K562 (cell line): Measurements from ENCODE around the gene AVPI1. TPM values are rescaled to one million over a fixed set of nuclear protein-coding genes. Genes with fewer than 3 reads are reported as not detected.

Source experiments
- ATAC-seq: fragments of 200-7000 bp; cut with Tn5 transposase; 3 replicates; pipeline ENCODE4 v1.9.1; 2020; ENCODE audit warnings: moderate library complexity
- BruUV-seq: library from RNA; stranded (reverse); fragments of 400-500 nt; replicated peaks from 2 replicates; lab custom pipeline; 2021; lab: Mats Ljungman, UMichigan
- CTCF ChIA-PET: fragments of 300-600 bp; formaldehyde crosslinking; extraction: SDS; loops from one replicate; lab custom pipeline; 2021; ENCODE audit warnings: low intra/inter-chr PET ratio; lab: Yijun Ruan, JAX
- POLR2A ChIA-PET: fragments of 300-600, 350-650 bp; sonication (Branson Sonifier 250); formaldehyde crosslinking; extraction: SDS; loops from one replicate; lab custom pipeline; 2021; ENCODE audit warnings: antibody characterized with exemption, inconsistent platforms; lab: Yijun Ruan, JAX
- DNase-seq, 4 experiments: peaks; one replicate each; pipeline versions ENCODE4 v3.0.0 to v3.0.0-alpha.2; 2011 to 2018; ENCODE audit warnings: low spot score in 3 of 4, mixed read lengths in 3 of 4; ENCODE audit errors: extremely low read depth in 1 of 4
- FAIRE-seq: peaks from 2 replicates; lab custom pipeline; 2011; peaks lifted over from hg19 to GRCh38; lab: Jason Lieb, UNC
- H2AFZ ChIP-seq: 2 replicates; pipeline ENCODE4 v1.6.0; 2011; ENCODE audit warnings: low read depth, low read length, control low read depth, inconsistent platforms
- H3K27ac ChIP-seq: fragments of 200-600 bp; 3 replicates; pipeline ENCODE4 v1.8.0; 2011; ENCODE audit warnings: low read depth, mild to moderate bottlenecking, control low read depth, inconsistent platforms, low read length, moderate library complexity, mixed read lengths; ENCODE audit errors: extremely low read depth
- H3K27me3 ChIP-seq, 2 experiments: fragments of 300-600 bp in 1 of 2; 2 replicates in 1 of 2; 3 replicates in 1 of 2; pipeline versions ENCODE4 v1.6.0 to v1.8.0; 2011; ENCODE audit warnings: inconsistent platforms in 2 of 2, low read length in 2 of 2, mild to moderate bottlenecking in 1 of 2, mixed read lengths in 1 of 2, moderate library complexity in 1 of 2; ENCODE audit not compliant: control insufficient read depth in 2 of 2, insufficient read depth in 2 of 2
- H3K36me3 ChIP-seq: fragments of 300-600 bp; 3 replicates; pipeline ENCODE4 v1.8.0; 2011; ENCODE audit warnings: mild to moderate bottlenecking, low read length, inconsistent platforms; ENCODE audit not compliant: control insufficient read depth, insufficient read depth
- H3K4me1 ChIP-seq, 2 experiments: fragments of 200-600 bp in 1 of 2; replicated peaks in 1 of 2; 2 replicates in 1 of 2; 3 replicates in 1 of 2; pipeline versions ENCODE4 v1.5.1 to v1.8.0; 2011; ENCODE audit warnings: inconsistent platforms in 2 of 2, low read length in 2 of 2, mild to moderate bottlenecking in 1 of 2, mixed read lengths in 1 of 2, moderate library complexity in 1 of 2; ENCODE audit not compliant: control insufficient read depth in 2 of 2, insufficient read depth in 2 of 2
- H3K4me2 ChIP-seq: 2 replicates; pipeline ENCODE4 v1.6.1; 2011; ENCODE audit warnings: low read length, control low read depth, inconsistent platforms, mixed read lengths; ENCODE audit not compliant: insufficient read depth
- H3K4me3 ChIP-seq: fragments of 200-600 bp; sonication (generic), shearing (Covaris generic); 2 replicates; pipeline ENCODE4 v1.5.1; 2016; ENCODE audit warnings: control low read depth, inconsistent platforms
- H3K79me2 ChIP-seq: fragments of 200-600 bp; 3 replicates; pipeline ENCODE4 v1.8.0; 2011; ENCODE audit warnings: low read length, inconsistent platforms; ENCODE audit not compliant: control insufficient read depth, insufficient read depth
- H3K9ac ChIP-seq, 2 experiments: 2 replicates each; pipeline versions ENCODE4 v1.6.0 to v1.6.1; 2011; ENCODE audit warnings: low read depth in 2 of 2, low read length in 2 of 2, control low read depth in 1 of 2, inconsistent platforms in 1 of 2, mild to moderate bottlenecking in 1 of 2, mixed read lengths in 1 of 2; ENCODE audit not compliant: insufficient read depth in 1 of 2
- H3K9me1 ChIP-seq: one replicate; pipeline ENCODE4 v1.6.0; 2011; ENCODE audit warnings: inconsistent platforms, mild to moderate bottlenecking, low read length, moderate library complexity; ENCODE audit not compliant: control insufficient read depth, insufficient read depth
- H3K9me3 ChIP-seq: replicated peaks from 2 replicates; pipeline ENCODE4 v1.5.1; 2011; ENCODE audit warnings: low read depth, low read length, inconsistent platforms; ENCODE audit not compliant: control insufficient read depth, insufficient read depth
- H4K20me1 ChIP-seq: replicated peaks from 2 replicates; pipeline ENCODE4 v1.6.1; 2011; ENCODE audit warnings: low read length, inconsistent platforms, mixed read lengths; ENCODE audit not compliant: control insufficient read depth, insufficient read depth
- ARID2 ChIP-seq: fragments of 450-650 bp; IDR thresholded peaks from 2 replicates; pipeline ENCODE4 v1.6.1; 2017; ENCODE audit warnings: antibody characterized with exemption, mild to moderate bottlenecking
- ATF4 ChIP-seq: fragments of 450-650 bp; formaldehyde crosslinking; IDR thresholded peaks from 2 replicates; pipeline ENCODE4 v1.4.0; 2022; ENCODE audit warnings: mild to moderate bottlenecking, moderate library complexity
- CREBBP ChIP-seq: IDR thresholded peaks from one replicate; pipeline ENCODE4 v1.6.1; 2012; ENCODE audit warnings: low read depth, mild to moderate bottlenecking, control low read depth, inconsistent platforms, low read length
- MAX ChIP-seq: sonication (generic); formaldehyde crosslinking; IDR thresholded peaks from 2 replicates; pipeline ENCODE4 v1.9.0; 2022; ENCODE audit warnings: mild to moderate bottlenecking, missing genetic modification reagents
- NUFIP1 ChIP-seq: fragments of 450-650 bp; IDR thresholded peaks from 2 replicates; pipeline ENCODE4 v1.6.1; 2018; ENCODE audit not compliant: partially characterized antibody
- RBM22 ChIP-seq: fragments of 200-400 bp; formaldehyde crosslinking; IDR thresholded peaks from 2 replicates; pipeline ENCODE4 v1.6.1; 2018; ENCODE audit warnings: low read length, low read depth; ENCODE audit not compliant: poor library complexity, severe bottlenecking
- SRSF1 ChIP-seq: fragments of 200-400 bp; formaldehyde crosslinking; IDR thresholded peaks from 2 replicates; pipeline ENCODE4 v1.6.1; 2017; ENCODE audit warnings: mild to moderate bottlenecking, low read depth, low read length, moderate library complexity
- SUPT5H ChIP-seq: fragments of 450-650 bp; IDR thresholded peaks from 2 replicates; pipeline ENCODE4 v1.6.1; 2016
- TAL1 ChIP-seq: fragments of 450-650 bp; IDR thresholded peaks from 2 replicates; pipeline ENCODE4 v1.6.1; 2016; ENCODE audit warnings: mild to moderate bottlenecking
- TCFL5 ChIP-seq: fragments of 250-450 bp; sonication (Bioruptor Pico); conservative IDR thresholded peaks from 2 replicates; pipeline ENCODE4 v1.6.1; 2021; ENCODE audit warnings: mild to moderate bottlenecking, moderate library complexity, matching md5 sums
- ZBTB17 ChIP-seq: fragments of 450-650 bp; formaldehyde crosslinking; IDR thresholded peaks from 2 replicates; pipeline ENCODE4 v1.4.0; 2020; ENCODE audit warnings: mild to moderate bottlenecking
- ZNF584 ChIP-seq: fragments of 200-800 bp; sonication (Bioruptor generic); IDR thresholded peaks from 2 replicates; pipeline ENCODE4 v1.6.1; 2016; ENCODE audit warnings: low read depth, mild to moderate bottlenecking, missing genetic modification characterization, missing compliant biosample characterization
- ZNF586 ChIP-seq: fragments of 450-650 bp; formaldehyde crosslinking; conservative IDR thresholded peaks from 2 replicates; pipeline ENCODE4 v1.4.0; 2020; ENCODE audit warnings: mild to moderate bottlenecking, moderate library complexity
- ZNF764 ChIP-seq: fragments of 250-450 bp; sonication (Bioruptor Pico); IDR thresholded peaks from 2 replicates; pipeline ENCODE4 v1.4.0; 2020; ENCODE audit warnings: low read depth, mild to moderate bottlenecking, moderate library complexity
- WGBS: fragments of 100-300 bp; shearing (Covaris generic); methylation state at CpG from one replicate; pipeline ENCODE4 v1.1.6; 2016; ENCODE audit warnings: low coverage, mixed read lengths; ENCODE audit not compliant: insufficient coverage; ENCODE audit errors: missing lambda C conversion rate; 5-methylcytosine and 5-hydroxymethylcytosine counted together
- in situ Hi-C: fragments of 300-500 bp; cut with MboI; formaldehyde crosslinking; loops from 4 replicates; pipeline ENCODE4 v1.15.0; 2018; ENCODE audit warnings: inconsistent platforms, mixed read lengths
- intact Hi-C: fragments of 100-400 bp; cut with micrococcal nuclease; formaldehyde crosslinking; loops from 2 replicates; pipeline ENCODE4 v1.14.2; 2022
- polyA plus RNA-seq, 8 experiments: library from polyadenylated mRNA; depleted of rRNA in 4 of 8; stranded (reverse) in 5 of 8; unstranded in 3 of 8; fragments of >200 nt; fragmentation: Nextera tagmentation in 2 of 8; fragmentation: Illumina TruSeq in 1 of 8; extraction: Ambion mirVana in 2 of 8; extraction: Trizol in 1 of 8; gene quantifications; 2 replicates each; pipeline versions ENCODE4 v1.2.1 to v1.2.3, GENCODE V29; 2011 to 2014; ENCODE audit warnings: inconsistent platforms in 1 of 8, missing spikeins in 1 of 8
- total RNA-seq, 7 experiments: library from RNA; depleted of rRNA in 6 of 7; stranded (reverse); fragments of >200 nt in 6 of 7; fragmentation: Illumina TruSeq in 2 of 7; extraction: Trizol in 2 of 7; gene quantifications; 2 replicates each; pipeline versions ENCODE4 v1.2.1 to v1.2.3, GENCODE V29; 2011 to 2021; ENCODE audit warnings: low replicate concordance in 1 of 7
- TF ChIP-seq, protein P1 (sequence below): sonication (generic); formaldehyde crosslinking; IDR thresholded peaks from 2 replicates; pipeline ENCODE4 v1.8.1; 2022; ENCODE audit warnings: missing genetic modification reagents

Gene AVPI1
- total and polyA plus RNA-seq, 9 of the 15 experiments (the other 6 are each of a cell fraction or from before 2014, with no cell fraction given), result 0.90 to 10.4 (median 7.4) TPM

DNA sequence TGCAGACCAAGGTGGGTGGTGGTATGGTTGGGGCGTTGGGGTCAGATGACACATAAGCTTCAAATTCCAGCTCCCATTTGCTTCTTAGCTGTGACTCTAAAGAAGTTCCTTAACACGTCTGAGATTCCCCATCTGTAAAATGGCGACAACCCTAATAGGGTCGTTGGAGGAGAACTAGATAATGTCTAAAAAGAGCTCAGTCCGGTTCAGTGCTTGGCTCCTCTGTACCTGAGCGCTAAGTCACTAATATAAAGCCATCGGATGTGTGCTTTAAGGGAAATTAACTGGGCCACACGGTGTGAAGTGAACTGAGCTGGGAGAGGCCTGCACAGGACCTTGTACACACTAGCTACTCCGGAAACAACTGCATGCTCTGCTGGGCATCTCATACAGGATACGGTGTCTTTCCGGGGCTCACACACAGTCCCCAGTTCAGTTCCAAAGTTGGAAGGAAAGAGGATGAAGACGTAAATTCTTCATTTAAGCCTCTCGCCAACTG, 49.4 kb upstream of the AVPI1 start (continued):
- TF ChIP-seq CREBBP (no peak), SUPT5H (no peak), TAL1 (no peak), ATF4 (no peak), MAX (CRISPR knock-in tag) (no peak), NUFIP1 (no peak), ZNF584 (no peak)

DNA sequence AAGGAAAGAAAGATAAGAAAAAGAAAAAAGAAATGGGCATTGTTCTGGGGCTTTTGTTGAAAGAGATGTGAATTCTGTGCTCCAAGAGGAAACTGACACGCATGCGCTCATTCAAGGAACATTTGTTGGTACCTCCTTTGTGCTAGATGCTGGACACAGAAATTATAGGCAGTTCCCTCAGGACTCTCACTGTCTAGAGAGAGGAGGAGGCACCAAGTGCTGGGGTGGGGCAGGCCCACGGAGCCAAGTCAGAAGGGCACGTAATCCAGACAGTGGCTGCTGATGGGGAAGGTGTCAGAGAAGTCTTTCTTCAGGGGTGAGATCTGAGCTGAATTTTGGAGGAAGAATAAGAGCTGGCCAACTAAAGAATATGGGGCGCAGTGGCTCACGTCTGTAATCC, 47.0 kb upstream of the AVPI1 start:
- Histone ChIP-seq H3K9me1 (no peaks in the 10 kb centered on the region), H3K36me3 (peaks cover 4% of the 10 kb centered on the region; the same call in 1 of the 3 replicates), H3K9ac (no peak overlapping the region), H4K20me1 (0 out of 2 replicates have a peak, but pooled peaks cover 6% of the 10 kb centered on the region), H3K4me1 (peaks cover 12 to 14% of the 10 kb centered on the region in 2 experiments; a peak in 4 of 5 replicates), H3K79me2 (peaks cover 21% of the 10 kb centered on the region), H2AFZ (no peak overlapping the region), H3K4me2 (no peak overlapping the region), H3K27me3 (no peaks in the 10 kb centered on the region), H3K4me3 (no peak overlapping the region), H3K9me3 (no peaks in the 10 kb centered on the region; the same call in 1 of the 2 replicates), H3K27ac (no peak overlapping the region)
- ChIA-PET POLR2A (interaction anchor here (1.0 to 1.5 kb wide), 2 partner anchors 23 to 33 kb away, joined by 3 to 4 read pairs; no protein-coding TSS in a partner anchor), CTCF (no interaction called here)
- ATAC-seq, result no peak
- TF ChIP-seq ARID2 (no peak), ZNF586 (CRISPR knock-in tag) (no peak), TCFL5 (CRISPR knock-in tag) (no peak), ZNF764 (no peak), SRSF1 (no peak), ZBTB17 (CRISPR knock-in tag) (no peak), RBM22 (no peak)
- TF ChIP-seq, protein P1, sequence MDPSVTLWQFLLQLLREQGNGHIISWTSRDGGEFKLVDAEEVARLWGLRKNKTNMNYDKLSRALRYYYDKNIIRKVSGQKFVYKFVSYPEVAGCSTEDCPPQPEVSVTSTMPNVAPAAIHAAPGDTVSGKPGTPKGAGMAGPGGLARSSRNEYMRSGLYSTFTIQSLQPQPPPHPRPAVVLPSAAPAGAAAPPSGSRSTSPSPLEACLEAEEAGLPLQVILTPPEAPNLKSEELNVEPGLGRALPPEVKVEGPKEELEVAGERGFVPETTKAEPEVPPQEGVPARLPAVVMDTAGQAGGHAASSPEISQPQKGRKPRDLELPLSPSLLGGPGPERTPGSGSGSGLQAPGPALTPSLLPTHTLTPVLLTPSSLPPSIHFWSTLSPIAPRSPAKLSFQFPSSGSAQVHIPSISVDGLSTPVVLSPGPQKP, result no peak
- intact Hi-C loops (loop anchor here (5.0 kb wide), 1 partner anchor 162 kb away; the partner anchor contains the start of gene ANKRD2), in situ Hi-C loops (no loop called here)
- BruUV-seq, result no TSS peak
- WGBS, result 89% methylated on average over 3 of the region's 6 CpGs
- no peak for FAIRE-seq
- DNase-seq, result no peak
